ENCODE results near the gene SMG7.

Gene SMG7

DNA sequence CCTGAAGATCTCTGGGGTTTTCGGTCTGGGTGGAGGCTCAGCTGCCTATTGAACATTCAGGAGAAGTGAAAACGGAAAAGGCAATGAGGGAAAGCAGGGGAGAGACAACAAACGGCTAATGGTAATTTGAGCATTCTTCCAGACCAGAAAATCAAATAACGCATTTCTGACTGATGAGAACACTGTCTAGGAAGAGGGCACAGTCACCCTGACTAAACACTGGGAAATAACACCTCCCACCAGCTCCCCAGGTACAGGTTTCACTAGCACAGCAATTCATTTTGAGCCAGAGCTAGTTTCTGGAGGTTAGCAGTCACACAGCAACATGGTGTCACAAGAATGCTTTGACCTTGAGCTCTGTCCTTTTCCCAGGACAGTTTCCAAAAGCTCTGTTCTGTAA lies 96.8 kb downstream of the SMG7 start:
- DNase-seq, result no peak

DNA sequence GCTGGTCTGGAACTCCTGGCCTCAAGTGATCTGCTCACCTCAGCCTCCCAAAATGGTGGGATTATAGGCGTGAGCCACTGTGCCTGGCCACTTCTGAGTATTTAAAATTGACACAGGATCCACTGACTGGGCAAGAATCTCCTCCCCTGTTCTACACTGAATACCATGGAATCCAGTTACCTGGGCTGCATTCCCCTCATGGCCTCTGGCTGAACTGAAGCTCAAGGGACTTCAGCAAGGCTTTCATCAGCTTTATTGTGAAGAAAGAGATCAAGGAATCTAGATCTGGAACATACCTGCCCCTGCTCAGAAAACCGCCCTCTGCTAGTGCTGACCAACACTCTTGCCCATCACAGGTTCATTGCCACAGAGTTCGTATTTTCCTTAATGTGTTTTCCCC lies 97.5 kb downstream of the SMG7 start:
- no peak for DNase-seq

DNA sequence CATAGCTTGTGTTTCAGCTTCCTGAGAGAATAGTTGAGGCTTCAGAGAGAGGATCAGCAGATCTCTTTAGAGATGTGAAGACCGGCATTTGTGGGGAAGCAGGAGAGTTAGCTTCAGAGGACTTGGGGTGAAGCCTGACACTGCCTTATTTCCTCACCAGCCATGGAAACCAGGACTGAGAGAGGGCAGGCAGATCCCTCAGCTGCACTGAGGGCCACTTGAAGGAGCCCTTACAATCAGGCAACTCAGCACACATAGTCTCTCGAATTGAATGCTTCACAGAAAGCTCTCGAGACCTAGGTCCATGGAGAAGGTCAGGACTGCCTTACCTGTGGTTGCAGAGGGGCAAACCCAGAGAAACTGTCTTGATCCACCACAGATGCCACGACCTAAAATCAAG lies 98.2 kb downstream of the SMG7 start:
- no peak for DNase-seq

DNA sequence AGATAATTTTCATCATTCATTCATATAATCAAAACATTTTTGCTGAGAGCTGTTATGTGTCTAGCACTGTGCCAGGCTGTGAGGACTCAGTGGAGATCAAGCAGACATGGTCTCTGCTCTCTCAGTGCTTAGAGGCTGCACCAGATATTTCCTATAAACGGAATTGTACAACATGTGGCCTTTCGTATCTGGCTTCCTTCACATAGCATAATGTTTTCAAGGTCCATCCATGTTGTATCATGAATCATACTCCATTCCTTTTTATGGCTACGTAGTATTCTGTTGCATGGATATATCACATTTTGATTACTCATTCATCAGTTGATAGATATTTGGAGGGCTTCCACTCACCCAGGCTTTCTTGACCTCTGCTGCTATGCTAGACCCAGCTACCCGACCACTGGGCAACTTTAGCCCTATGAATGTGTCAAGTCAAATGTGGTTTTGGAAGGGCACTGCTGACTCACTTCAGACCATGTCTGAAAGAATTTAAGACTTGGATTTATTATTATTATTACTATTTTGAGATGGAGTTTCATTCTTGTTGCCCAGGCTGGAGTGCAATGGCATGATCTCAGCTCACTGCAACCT lies 99.5 kb downstream of the SMG7 start:
- DNase-seq, result no peak

DNA sequence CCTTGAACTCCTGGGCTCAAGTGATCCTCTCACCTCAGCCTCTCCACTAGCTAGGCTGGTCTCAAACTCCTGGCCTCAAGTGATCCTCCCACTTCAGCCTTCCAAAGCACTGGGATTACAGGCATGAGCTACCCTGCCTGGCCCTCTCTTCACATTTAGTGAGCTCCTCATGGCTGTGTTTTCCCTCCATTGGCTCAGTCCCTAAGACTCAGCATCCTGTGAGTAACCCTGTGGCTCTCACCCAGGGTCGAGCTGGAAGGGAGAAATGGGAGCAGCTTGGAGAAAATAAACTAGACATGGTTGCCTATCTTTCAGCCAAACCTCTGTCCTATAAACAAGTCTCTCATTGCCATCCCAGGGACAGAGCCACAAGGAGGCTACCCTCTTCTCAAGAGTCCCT lies 100.4 kb downstream of the SMG7 start:
- DNase-seq, result no peak

DNA sequence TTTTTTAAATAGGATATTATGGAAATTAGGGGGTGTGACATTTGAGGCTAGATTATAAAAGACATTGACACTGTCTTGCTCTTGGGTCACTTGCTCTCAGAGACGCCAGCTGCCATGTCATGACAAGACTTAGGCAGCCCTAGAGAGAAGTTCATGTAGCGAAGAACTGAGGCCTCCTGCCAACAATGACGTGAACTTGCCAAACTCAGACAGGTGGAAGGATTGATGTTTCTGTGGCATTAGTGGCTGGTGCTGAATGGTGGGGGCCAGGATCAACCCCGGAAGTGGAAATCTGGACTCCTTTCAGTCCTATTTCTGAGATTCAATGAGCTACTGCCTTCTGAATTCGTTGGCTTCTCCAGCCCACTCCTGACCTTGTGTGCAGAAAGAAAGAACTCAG lies 103.3 kb downstream of the SMG7 start:
- DNase-seq, result no peak

DNA sequence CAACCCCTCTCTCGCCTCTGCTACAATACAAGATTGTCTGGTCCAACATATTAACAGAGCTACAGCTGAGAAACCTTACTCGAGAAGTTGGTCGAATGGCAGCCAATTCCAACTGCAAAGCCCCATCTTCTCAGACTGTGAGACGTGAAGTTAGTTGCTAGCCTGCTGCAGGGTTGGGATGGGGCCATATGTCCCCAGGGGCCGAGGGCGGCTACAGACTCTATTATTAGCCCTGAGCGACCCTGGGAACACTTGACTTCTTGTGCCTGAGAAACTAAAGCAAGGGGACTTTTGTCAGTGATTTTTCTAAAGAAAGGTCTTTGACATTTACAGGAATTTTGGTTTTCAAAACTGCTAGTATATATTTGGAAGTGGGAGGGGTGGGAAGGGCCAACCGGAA lies 104.2 kb downstream of the SMG7 start:
- DNase-seq, result no peak

DNA sequence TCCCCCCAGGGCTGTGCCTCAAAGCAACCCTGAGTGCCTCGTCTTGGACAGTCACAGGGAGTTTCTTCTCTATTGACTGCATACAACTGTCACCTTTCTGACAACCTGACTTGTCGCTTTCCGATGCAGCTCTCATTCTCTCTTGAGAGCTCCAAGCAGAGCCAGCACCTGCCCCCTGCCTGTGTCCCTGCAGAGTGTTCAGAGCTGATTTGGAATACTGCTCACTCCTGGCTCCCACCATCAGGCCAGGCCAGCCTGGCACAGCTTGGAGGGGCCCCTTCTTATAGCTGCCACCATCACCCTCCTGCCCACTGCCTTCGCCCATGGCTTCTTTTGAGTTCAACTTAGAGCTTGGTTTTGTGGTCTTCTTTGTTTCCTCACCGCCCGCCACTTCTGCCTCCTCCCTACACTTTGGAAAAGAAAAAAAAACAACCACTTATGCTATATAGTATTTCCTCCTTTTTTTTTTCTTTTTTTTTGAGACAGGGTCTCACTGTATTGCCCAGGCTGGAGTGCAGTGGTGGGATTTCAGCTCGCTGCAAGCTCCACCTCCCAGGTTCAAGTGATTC lies 105.7 kb downstream of the SMG7 start:
- no peak for DNase-seq

DNA sequence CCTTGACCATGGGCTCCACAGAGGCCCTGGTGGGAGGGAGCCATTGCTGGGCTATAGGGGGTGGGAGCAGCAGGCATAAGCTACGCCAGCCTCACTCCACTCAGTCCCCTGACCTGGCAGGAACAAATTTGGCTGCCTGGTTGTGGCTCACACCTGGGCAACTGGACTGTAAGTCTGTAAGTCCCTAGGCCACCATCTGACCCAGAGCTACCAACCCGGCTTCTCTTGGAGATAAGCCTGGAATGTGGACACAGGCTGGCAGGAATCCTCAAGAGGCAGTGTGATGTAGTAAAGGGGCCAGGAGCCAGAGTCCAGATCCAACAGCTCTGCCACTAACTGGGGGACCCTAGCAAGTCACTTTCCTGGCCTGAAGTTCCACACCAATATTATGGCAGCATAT lies 106.6 kb downstream of the SMG7 start:
- DNase-seq, result no peak

DNA sequence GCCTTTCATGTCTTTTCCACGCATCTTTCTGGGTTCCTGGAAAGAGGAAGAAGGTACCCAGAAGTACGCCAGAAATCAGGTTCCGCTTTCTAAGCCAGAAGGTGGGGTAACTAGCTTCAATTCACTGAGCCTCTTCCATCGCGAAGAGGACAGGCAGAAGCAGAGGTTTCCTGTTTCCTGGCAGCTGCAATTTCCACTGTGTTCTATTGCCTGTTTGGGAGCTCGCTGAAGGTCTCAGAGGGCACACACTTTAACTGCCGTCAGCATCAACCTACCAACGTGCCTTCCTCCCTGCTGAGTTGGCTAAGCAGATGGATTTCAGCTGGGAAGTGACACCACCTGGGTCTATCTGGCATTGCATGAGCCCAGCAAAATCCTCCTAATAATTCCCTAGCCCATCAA lies 108.0 kb downstream of the SMG7 start:
- DNase-seq, result peak; percentile 84

DNA sequence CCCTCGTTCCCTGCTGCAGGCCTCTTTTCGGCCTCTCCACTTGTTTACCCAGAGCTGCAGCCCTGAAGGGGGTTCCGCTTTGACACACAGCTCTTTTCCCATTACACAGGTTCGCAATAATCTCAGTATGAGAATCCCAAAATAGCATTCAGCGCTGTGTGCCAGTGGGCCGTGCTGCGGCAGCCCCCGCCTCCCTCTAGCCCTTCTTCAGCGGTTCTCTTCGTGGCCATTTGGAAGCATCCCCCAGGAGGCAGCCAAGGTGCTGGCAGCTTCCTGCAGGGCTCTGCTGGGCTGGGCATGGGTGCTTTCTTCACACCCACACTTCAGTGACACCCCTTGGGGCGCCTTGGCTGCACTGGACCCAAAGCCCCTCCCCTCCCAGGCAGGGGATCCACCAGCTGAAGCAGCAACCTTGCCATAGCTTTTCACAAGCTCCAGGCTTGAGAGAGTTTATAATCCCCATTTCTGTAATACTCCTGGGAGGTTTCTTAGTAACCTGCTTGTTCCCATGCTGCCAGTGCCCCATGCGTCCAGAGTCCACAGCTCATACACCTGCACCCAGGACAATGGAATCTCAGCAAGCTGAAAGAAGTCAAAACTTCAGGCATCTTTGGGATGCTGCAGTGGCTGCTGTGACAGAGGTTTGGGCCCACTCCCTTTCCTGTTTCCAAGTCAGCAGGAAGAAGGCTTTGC lies 109.9 kb downstream of the SMG7 start:
- no peak for DNase-seq

DNA sequence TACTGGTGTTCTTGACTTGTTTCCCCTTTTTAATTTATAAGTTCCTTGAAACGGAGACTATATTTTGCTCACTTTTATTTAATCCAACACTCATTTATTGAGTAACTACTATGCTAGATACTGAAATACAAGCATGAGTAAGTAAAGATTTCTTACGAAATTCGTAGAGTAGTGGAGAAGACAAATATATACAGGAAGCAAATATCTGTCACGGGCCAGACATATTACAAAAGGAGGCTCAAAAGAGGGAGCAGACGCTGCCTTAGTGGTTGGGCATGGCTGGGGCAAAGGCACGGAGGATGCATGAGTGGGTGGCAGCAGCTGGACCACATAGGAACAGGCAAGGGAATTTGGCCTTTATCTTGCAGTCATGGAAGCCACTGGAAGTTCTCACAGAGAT lies 111.2 kb downstream of the SMG7 start:
- DNase-seq, result no peak

DNA sequence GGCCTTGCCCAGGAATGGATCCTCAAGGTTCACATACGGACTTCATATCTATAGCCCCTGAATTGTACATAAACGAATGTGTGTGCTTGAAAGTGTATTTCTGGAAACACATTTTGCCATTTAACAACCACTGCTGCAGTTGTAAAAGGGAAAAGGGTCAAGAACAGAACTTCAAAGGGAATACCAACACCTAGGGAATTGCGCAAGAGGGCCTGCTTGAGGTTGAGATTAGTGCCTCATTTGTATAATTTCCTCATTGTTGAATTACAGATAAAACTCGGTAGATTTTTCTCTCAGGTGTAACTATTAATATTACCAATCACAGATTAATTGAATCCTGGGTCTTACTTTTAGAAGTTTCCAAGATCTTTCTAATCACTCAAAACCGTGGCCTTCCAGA lies 111.8 kb downstream of the SMG7 start:
- DNase-seq, result no peak

DNA sequence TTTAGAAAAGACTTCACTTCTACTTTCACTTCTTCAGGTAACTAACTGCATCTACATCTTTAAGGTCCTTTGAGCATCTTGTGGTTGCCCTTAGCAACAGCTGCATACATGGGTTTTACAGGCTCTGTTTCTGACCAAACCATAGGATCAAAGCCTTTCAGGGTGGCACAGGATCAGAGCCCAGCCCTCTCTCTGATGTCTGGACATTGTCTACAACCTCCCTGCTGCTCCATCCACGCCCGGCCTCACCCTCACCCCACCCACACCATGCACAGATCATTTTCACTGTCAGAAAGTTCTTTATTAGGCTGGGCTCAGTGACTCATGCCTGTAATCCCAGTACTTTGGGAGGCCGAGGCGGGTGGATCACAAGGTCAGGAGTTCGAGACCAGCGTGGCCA lies 112.7 kb downstream of the SMG7 start:
- DNase-seq, result no peak

DNA sequence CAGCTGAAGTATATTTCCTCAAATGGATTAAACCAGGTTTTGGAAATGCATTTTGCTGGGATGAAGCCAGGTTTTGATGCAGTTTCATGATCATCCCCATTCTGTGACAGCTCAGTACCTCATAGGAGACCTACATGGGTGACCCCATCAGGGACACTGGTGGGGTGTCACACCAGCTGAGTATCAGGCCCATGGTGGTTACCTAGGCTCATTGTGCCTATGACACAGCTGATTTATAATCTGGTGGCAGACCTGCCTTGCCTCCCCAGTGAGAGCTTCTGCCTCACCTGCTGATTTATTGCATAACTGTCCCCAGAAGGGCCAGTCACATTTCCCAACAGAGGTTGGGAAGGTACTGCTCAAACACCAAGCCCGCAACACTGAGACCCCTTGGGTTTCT lies 114.2 kb downstream of the SMG7 start:
- no peak for DNase-seq

DNA sequence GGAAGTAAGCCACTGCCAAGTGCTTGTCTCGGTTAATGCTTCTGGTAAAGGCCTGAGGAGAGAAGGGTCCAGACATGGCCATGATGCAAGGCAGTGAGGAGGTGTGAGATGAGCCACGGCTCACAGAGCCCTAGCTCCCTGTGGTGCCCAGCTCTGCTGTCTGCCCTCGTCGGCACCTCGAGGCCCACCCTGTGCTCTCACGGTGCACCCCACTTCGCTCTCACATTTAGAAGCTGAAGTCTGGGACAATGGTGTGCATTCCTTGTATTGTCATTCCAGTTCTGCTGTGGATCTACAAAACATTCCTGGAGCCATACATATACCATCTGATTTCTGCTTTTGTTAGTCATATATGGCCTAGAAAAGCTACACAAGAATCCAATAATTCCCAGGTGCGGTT lies 114.6 kb downstream of the SMG7 start:
- DNase-seq, result no peak

DNA sequence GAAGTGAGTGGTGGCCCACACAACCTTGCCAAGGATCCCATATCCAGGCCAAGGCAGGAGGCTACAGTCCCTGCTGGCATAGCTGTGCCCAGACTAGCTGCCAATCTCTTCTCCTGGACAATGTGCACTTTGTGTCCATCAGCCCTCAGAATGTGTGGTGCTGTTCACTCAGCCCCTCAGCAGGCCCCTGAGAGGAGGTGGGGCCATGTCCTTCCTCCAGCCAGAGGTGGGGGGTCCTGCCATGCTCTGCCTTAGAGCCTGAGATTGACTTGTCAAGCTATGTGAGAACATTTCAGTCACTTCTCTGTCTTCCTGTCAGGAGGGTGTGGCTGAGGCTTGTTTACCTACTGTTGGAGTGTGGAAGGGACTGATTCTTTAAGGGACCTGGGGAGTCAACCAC lies 116.5 kb downstream of the SMG7 start:
- DNase-seq, result no peak

DNA sequence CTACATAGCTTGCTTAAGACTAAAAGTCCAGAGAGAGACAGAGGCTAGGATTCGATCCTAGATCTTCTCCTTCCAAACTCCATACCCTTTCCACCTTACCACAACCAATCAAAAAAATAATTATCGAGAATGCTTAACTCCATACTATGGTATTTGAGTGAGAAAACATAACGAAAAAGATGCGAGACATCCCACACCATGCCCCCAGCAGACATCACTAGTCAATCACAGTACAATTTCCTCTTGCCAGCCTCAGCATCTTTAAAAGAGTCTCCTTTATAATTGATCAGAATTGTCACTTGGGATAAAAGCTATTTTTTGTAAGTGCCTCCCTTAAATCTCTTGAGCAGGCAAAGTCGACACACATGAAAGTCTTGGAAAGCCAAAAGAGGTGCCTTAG lies 117.1 kb downstream of the SMG7 start:
- DNase-seq, result no peak

DNA sequence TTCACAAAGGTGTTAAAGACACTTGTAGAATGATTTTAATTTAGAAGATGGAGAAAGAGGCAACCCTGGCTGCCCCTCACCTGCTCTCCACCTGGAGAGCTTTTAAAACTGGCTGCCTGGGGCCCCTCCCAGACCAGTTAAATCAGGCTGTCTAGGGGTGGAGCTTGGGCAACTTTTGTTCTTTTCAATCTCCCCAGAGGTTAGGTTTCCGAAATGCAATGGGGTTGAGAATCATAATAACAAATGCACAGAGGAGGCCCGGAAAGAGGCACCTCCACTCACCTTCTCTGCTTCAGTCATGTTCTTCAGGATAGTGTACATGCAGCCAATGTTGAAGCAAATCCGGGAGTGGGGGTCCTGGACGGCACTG lies 117.6 kb downstream of the SMG7 start:
- no peak for DNase-seq

DNA sequence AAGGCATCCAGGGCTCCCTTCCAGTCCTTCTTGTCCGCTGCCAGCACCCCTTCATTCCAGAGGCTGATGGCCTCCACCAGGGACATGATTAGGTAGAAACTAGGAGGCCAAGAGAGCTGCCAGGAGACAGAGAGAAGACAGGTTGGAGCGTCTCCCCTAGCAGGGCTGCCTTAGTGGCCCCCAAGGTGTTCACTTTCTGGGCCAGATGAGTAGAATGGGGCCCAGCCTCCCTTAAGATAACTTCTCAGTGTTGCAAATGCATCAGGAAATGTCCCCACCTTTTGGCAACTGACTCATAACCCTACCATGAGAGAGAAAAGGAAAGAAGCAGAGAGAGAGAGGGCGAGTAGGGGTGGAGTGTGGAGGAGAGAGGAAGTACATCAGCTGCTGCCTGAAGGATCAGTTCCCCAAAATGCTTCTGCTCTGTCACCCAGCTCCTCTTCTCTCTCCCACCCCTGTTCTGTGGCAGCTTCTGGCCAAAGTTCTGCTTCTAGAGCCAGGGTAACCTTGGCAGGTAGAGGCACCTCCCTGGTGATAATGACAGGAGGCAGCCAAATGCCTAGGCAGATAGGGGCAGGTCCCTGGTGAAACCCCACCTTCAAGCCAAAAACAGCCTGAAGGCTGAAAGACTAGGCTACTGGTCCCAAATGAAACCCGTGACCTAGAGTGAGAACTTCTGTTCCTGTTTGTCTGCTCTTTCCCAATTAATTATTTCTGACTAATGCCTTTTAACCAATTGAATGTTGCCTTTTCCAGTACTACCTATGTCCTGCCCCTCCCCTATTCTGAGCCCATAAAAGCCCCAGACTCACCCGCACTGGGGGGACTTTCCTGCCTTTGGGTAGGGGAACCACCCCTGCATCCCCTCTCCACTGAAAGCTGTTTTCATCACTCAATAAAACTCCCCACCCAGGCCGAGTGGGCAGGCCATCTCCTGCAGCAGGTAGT lies 118.2 kb downstream of the SMG7 start, which contains the start of gene NCF2:
Gene NCF2 (minus strand): TSS at position 216 of the 948 bp plus-strand sequence. CDS start 130 bp downstream, at position 86.
- DNase-seq, result no peak

DNA sequence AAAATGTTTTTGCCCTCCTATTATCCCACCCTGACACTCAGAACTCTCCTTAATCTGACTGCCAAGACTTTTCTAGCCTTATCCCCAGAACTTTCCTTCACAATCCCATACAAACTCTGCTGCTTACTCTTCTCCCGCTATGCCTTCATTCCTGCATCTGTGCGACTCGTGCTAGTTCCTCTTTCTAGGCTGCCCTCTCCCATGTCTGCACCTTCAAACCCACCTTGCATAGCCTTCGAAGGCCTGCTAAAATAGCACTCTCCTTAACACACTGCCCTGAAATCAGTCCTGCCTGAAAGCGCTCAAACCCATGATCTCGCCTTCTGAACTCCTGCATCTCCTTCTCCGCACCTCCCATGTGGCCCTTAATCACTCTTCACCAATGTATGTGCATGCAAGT lies 120.4 kb downstream of the SMG7 start:
- DNase-seq, result no peak

DNA sequence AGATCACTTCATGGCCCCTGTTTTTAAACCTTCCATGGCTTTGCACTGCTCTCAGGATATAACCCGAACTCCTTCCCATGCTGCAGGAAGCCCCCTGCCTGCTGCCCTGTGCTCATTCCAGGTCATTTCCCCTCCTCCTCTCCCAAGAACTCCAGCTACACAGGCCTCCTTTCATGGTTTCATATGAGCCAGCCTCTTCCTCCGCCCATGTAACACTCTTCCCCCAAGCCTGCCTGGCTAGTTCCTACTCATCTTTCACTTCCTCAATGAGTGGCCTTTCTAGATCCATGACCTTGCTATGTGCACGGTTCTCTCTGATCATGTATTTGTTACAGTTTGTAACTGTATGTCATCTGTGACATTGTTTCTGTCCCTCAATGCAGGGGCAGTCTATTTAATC lies 121.1 kb downstream of the SMG7 start:
- DNase-seq, result no peak

DNA sequence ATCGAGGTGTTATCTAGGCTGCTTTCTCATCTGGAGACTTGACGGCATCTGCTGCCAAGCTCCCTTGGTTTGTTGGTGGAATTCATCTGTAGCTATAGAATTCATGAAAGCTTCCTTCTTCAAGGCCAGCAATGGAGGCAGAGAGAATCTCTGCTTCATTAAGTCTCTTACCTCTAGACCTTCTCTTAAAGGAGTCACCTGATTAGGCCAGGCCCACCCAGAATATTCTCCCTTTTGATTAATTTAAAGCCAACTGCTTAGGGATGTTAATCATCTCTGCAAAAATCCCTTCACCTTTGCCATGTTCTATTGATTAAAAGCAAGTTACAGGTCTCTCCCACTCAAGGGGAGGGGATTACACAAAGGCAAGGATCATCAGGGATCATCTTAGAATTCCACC lies 123.2 kb downstream of the SMG7 start:
- DNase-seq, result no peak

DNA sequence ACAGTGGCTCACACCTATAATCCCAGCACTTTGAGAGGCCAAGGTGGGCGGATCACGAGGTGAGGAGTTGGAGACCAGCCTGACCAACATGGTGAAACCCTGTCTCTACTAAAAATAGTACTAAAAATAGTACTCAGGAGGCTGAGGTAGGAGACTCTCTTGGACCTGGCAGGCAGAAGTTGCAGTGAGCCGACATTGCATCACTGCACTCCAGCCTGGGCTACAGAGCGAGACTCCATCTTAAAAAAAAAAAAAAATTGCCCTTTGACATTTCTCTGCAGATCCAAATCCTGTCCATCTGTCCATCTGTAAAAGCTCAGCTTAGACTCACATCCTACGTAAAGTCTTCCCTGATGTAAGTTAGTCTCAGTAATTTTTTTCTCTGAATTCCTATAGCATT lies 124.2 kb downstream of the SMG7 start:
- no peak for DNase-seq

Measured in NCI-H2171 (cell line).